K562 (cell line): ENCODE results near the gene GMEB2. TPM values are rescaled to one million over a fixed set of nuclear protein-coding genes. Genes with fewer than 3 reads are reported as not detected.

Source experiments
- ATF1 ChIP-seq, 2 experiments: fragments of 450-650 bp in 1 of 2; IDR thresholded peaks; 2 replicates each; pipeline ENCODE4 v1.6.1; 2016; ENCODE audit warnings: missing compliant biosample characterization in 1 of 2, missing genetic modification characterization in 1 of 2
- ETS2 ChIP-seq: IDR thresholded peaks from 2 replicates; pipeline ENCODE4 v1.6.1; 2016; ENCODE audit warnings: borderline replicate concordance, missing genetic modification characterization, mild to moderate bottlenecking, moderate library complexity, missing compliant biosample characterization; ENCODE audit not compliant: poor library complexity, severe bottlenecking
- MCM5 ChIP-seq: fragments of 450-650 bp; IDR thresholded peaks from 2 replicates; pipeline ENCODE4 v1.6.1; 2016; ENCODE audit warnings: low read depth
- NONO ChIP-seq, 2 experiments: fragments of 200-400 bp in 1 of 2; fragments of 450-650 bp in 1 of 2; formaldehyde crosslinking in 1 of 2; IDR thresholded peaks; 2 replicates each; pipeline ENCODE4 v1.6.1; 2017; ENCODE audit warnings: low read depth in 2 of 2, mild to moderate bottlenecking in 2 of 2, moderate library complexity in 2 of 2, low read length in 1 of 2
- SMAD4 ChIP-seq: fragments of 250-450 bp; sonication (Bioruptor Pico); conservative IDR thresholded peaks from 2 replicates; pipeline ENCODE4 v1.8.0; 2021; ENCODE audit warnings: inconsistent platforms, mild to moderate bottlenecking, moderate library complexity
- polyA plus RNA-seq, 8 experiments: library from polyadenylated mRNA; depleted of rRNA in 4 of 8; stranded (reverse) in 5 of 8; unstranded in 3 of 8; fragments of >200 nt; fragmentation: Nextera tagmentation in 2 of 8; fragmentation: Illumina TruSeq in 1 of 8; extraction: Ambion mirVana in 2 of 8; extraction: Trizol in 1 of 8; gene quantifications; 2 replicates each; pipeline versions ENCODE4 v1.2.1 to v1.2.3, GENCODE V29; 2011 to 2014; ENCODE audit warnings: inconsistent platforms in 1 of 8, missing spikeins in 1 of 8
- total RNA-seq, 7 experiments: library from RNA; depleted of rRNA in 6 of 7; stranded (reverse); fragments of >200 nt in 6 of 7; fragmentation: Illumina TruSeq in 2 of 7; extraction: Trizol in 2 of 7; gene quantifications; 2 replicates each; pipeline versions ENCODE4 v1.2.1 to v1.2.3, GENCODE V29; 2011 to 2021; ENCODE audit warnings: low replicate concordance in 1 of 7
- TF ChIP-seq, protein P1 (sequence below): IDR thresholded peaks from 2 replicates; pipeline ENCODE4 v1.6.1; 2011; ENCODE audit not compliant: insufficient read length; ENCODE audit errors: extremely low read depth

The GMEB2 gene
- total and polyA plus RNA-seq, 9 of the 15 experiments (the other 6 are each of a cell fraction or from before 2014, with no cell fraction given), result 0.03 to 13.9 (median 6.3) TPM

DNA sequence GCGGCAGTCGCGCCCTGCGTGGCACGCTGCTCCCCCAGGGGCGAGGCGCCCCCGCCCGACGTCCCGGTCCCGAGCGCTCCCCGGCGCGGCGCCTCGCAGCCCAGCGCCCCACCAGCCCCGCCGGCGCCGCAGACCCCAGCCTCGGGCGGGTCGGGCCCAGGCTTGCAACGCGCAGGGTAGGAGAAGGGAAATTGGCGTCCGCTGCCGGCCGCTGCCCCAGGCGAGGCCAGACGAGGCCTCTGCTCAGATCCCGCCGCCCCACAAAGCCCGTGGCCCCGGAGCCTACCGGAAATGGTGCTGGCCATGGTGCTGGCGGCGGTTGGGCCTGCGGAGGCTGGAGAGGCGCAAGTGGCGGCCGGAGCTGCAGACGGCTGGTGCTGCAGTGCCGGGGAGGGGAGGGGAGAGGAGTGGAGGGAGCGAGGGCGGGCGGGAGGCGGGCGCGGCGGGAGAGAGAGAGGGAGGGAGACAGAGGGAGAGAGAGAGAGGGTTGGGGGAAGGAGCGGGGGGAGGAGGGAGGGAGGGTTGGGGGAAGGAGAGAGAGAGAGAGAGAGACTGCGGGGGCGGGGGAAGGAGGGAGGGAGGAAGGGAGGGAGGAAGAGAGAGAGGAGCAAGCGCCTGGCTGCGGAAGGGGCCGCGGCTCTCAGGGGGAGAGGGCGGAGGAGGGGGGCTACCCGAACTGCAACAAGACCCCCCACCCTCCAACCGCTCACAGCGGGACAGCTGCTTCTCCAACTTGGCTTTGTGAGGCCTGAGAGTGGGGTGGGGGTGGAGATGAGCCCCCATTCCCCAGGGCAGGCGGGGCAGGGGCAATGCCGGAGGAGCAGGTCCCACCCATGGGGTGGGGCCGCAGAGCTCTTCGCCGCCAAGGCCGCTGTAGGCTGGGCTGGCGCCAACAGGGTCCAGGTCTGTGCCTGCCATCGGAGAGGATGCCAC is 26.4 kb upstream of the GMEB2 start, which contains the start of gene STMN3 (continued):
- 0 out of 4 replicates have a peak, but pooled peaks of 1 of the 2 experiments have one; percentile 12 for TF ChIP-seq NONO (IDR thresholded peaks at IDR 0.05; ENCODE audit: low read depth in 2 of 2, low read length in 1 of 2)
- TF ChIP-seq ETS2, result no peak
- peak; percentile 24; the same call in 1 of the 2 replicates for TF ChIP-seq ATF1 (CRISPR knock-in tag; IDR thresholded peaks at IDR 0.05)
- TF ChIP-seq ATF1 (tag; IDR thresholded peaks at IDR 0.05), result peak; percentile 15; the same call in 1 of the 2 replicates
- no peak for TF ChIP-seq MCM5
- TF ChIP-seq, protein P1, sequence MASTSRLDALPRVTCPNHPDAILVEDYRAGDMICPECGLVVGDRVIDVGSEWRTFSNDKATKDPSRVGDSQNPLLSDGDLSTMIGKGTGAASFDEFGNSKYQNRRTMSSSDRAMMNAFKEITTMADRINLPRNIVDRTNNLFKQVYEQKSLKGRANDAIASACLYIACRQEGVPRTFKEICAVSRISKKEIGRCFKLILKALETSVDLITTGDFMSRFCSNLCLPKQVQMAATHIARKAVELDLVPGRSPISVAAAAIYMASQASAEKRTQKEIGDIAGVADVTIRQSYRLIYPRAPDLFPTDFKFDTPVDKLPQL, result no peak
- peak; percentile 82 for TF ChIP-seq SMAD4
- TF ChIP-seq, all 486 proteins: peak for 140
